ENCODE data around the gene COMMD10.
"Not testable (repeated sequence)": the region's sequence is repeated elsewhere in the genome, so short reads cannot be mapped to it uniquely, and the experiment has no call there.

COMMD10 gene

GRCh38 chr5:116084871-116085715, at the start of gene COMMD10:
COMMD10 (plus strand) TSS chr5:116085025.
- peak; percentile 82 for DNase-seq

DNA sequence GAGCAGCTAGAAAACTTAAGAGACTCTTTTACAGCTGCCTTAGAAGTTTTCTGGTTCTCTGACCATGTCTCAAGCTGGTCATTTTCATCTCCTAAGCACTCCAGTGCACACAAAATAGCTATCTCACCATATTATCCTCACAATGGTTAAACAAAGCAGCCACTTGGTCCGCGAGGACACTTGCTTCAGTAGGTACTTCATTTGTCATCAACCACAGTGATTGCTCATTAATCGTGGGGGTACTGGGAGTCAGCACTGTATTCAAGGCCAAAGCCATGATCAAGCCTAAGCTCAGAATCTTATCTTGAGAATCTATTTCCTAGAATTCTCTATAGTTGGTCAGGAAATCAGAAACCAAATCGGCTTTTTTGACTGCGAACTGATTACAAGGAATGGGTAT, 49.7 kb upstream of the COMMD10 start:
- no peak for DNase-seq

DNA sequence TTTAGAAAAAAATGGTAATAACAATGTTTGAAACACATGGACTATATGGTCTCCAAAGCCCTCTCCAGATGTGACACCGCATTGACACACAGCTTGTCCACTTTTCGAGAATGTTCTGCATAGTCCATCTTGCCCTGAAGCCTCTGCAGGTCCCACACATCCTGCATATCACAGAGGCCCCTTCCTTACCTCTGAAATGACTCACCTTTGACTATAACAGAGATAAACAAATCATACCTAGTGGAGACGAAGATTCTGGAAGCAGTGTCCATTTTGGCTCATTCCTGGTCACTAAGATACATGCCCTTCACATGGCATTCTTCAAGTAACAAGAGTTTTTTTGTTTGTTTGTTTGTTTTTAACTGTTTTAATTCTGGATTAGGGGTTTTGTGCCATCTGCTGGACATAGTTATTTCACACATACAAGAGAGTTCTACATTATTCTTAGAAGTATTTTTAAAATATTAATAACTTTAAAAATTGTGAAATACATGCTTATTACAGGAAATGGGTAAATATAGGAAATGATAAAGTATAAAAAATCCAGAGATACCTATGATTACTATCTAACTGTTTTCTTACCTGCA, 47.5 kb upstream of the COMMD10 start:
- DNase-seq, result no peak

DNA sequence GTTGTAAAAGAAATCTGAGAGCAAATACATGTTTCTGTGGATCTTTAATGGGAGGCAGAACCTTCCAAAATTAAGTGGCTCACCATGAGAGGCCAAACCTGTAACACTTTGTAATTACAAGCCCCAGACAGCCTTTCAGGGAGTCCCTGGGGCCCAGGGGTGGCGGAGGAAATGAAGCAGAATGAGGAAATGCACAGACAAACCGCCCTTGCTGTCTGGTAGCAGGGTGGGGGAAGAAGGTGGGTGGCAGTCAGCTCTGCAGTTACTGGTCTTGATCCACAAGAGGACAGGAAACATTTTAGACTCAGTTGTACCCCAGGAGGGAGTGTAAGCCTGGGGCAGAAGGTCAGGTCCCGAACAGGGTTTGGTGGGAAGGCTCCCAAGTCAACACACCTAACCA, 46.0 kb upstream of the COMMD10 start:
- no peak for DNase-seq

DNA sequence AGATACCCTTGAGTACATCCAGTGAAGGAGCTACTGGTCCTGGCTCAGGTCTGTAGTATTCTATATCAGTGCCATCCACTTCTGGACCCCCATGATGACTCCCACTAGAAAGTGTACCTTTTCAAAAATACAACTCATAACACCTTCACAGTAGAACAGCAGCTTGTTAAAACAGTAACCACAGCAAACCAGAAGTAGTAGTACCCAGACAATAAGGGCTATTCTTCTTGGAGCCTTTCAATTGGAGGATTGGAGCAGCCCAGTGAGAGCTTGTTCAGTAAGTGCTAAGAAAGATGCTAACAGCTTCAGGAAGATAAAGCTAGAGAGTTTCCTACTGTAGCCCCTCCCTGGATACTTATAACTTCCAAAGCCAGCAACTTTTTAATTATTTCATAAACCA, 42.5 kb upstream of the COMMD10 start:
- DNase-seq, result no peak

- no peak for DNase-seq
Measured at GRCh38 chr5:116044073-116044472, 40.8 kb upstream of the COMMD10 start.

DNA sequence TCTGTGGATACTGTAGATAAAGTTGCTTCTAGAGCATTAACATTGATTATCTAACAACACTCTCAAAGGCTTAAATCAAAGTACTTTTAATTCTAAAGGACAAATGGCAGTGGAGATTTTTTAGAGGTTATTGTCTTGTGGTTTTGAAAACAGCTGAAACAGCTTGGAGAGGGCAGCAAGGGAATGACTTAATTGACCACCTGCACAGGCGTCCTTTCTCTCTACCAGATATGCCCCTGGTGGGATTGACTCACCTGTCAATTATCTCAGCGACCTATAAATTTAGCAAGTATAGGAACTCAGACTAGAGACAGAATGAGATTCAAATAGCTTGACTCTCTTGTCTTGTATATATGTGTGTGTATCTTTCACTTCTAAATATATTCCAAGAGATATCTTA, 39.0 kb upstream of the COMMD10 start:
- DNase-seq, result no peak

GRCh38 chr5:116046261-116046660, 38.6 kb upstream of the COMMD10 start:
- no peak for DNase-seq

DNA sequence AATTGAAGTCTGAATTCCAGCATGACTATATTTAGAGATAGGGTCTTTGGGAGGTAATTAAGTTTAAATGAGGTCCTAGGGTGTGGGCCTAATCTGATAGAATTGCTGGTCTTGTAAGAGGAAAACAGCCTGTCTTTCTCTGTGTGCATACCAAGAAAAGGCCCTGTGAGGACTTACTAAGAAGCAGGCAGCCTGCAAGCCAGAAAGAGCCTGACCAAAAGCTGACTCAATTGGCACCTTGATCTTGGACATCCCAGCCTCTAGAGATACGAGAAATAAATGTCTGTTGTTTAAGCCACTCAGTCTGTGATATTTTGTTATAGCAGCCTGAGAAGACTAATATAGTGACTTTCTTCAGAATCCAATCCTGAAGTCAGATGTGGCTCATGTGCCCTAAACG, 38.0 kb upstream of the COMMD10 start:
- DNase-seq, result no peak

DNA sequence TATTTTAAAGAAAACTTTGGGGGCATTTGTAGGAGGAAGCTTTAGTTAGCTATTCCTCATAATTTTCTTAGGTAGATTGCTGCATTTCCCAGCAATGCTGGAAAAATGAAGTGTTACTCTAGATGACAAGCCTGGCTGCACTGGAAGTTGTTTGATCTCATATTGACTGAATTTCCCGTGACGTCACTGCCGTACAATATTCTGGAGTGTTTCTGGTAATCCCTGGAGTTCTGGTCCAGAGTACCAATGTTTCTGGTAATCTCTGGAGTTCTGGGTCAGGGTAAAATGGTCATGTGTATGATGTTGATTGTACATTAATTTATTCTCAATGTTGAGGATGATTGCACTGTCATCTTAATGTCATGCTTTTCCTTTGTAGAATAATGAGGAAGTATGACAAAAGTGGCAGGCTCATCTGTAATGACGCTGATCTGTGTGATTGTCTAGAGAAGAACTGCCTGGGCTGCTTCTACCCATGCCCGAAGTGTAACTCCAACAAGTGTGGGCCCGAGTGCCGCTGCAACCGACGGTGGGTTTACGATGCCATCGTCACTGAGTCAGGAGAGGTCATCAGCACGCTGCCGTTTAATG, 26.4 kb upstream of the COMMD10 start:
- DNase-seq, result no peak

GRCh38 chr5:116062352-116062751, 22.5 kb upstream of the COMMD10 start:
- DNase-seq, result no peak

DNA sequence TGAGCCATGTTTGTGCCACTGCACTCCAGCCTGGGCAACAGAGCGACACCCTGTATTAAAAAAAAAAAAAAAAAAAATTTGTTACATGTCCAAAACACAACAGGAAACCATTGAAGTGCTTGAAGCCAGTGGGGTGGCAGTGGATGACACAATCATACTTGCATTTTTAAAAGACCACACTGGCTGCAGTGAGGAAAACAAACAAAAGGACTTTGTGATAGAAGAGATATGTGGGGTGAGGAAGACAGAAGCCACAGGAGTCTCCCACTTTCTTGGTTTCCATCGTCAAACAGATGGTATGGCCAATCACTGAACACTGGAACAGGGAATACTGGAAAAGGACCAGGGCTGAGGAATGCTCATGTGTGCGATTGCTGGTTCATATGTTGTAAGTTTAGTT, 20.9 kb upstream of the COMMD10 start:
- no peak for DNase-seq

GRCh38 chr5:116068028-116068632, 16.7 kb upstream of the COMMD10 start:
- DNase-seq, result peak; percentile 42

GRCh38 chr5:116071211-116071610, 13.6 kb upstream of the COMMD10 start:
- no peak for DNase-seq

GRCh38 chr5:116075191-116075831, 9.5 kb upstream of the COMMD10 start:
- no peak for DNase-seq

DNA sequence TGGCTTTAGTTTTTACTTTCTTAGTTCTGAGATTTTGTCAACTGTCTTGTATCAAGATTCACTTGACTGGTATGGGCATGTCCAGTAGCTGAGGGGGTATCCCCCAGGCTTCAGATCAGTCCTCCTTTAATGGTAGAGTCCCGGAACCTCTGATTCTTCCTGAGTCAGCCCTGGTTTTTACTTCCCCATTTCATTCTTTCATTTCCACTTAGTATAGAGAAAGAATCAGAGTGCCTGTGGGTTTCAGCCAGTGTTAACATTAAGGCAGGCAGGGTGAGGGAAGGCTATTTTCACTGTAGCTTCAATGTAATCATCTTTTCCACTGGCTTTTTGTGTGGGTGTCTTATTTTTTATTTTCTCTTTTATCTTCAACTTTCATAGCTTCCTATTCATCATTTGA, 8.3 kb upstream of the COMMD10 start:
- no peak for DNase-seq

DNA sequence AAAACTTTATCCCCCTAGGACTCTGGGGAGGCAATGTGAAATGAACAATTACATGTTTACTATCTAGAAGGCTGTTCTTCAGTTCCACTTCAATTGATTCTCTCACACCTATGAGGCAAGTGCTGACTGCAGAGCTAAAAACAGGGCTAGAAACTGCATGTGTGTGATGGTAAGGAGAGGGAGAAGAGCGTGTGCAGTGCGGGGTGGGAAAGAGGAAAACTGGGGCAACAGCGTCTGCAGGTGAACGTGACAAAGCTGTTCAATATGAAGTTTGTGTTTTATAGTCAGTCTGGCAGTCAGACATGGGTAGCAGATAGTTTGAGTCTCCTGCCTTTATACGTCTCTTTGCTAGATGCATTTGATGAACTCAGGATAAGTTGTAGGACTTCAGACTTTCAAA, 6.6 kb upstream of the COMMD10 start:
- DNase-seq, result no peak

DNA sequence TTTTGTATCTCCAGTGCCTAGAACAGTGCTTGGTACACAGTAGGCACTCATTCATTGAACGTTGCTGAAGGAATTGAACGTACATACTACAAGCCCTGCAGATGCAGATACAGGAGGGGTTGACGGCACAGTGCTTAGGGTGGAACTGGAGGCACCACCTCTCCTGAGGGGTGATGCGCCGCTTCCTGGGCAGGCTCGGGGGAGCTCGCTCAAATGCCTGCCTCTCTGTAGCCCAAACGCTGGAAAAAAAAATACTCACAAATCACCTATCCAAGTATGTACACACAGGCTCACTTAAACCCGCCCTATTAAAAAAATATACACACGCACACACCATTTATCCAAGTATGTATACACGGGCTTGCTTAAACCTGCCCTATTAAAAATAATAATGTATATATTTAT, 536 bp upstream of the COMMD10 start:
- DNase-seq, result peak; percentile 41

GRCh38 chr5:116086309-116086708, 1.5 kb downstream of the COMMD10 start:
- not testable (repeated sequence) for DNase-seq

DNA sequence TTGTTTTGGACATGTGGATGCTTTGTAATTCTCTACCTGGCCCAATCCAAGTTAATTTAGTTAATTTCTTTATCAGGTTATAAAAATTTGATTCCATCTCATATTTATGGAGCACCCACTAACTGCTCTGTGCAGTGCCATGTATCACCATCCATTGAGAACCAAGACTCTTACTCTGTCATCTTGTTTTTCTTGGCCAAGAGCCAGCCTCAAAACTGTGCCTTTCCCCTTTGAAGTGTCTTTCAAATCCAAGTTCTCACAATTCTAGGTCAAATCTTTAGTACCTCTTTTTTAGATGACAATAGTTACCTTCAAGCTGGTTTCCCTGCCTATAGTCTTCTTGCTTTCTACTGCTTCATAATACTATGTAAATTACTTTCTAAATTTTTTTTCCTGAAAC, 3.2 kb downstream of the COMMD10 start:
- no peak for DNase-seq

GRCh38 chr5:116090302-116090701, 5.5 kb downstream of the COMMD10 start:
- no peak for DNase-seq

DNA sequence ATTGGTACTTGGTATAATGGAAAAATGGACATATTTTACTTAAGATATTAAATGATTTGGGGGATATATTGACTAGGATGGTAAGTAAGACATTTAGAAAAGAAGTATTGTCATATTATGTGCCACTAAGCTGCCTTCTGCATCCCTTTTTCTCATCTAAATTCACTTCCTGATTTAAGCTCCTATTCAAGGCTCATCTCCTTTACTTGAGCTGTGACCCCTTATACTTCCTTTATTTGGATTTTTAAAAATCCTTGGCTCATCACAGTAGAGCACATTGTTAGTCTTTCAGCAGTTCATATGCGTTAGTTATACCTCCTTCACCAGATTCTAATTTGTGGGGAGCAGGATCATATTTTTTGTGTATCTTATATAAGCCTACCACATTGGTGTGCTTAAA, 6.6 kb downstream of the COMMD10 start:
- no peak for DNase-seq

DNA sequence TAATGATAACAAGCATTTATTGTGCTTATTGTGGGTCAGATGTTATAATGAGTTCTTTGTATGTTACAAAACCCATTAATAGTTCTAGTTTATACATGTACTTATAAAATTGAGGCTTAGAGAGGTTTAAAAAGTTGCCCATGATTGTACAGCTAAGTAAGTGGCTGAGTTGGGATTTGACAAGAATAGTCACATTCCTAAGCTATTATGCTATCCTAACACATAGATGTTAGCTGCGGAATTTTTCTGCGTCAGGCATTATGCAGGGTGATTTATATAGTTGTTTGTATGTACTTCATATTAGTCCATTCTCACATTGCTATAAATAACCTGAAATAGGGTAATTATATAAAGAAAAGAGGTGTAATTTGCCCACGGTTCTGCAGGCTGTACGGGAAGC, 12.5 kb downstream of the COMMD10 start:
- no peak for DNase-seq
